HFFc6 (cell line): ENCODE data around the gene GAB2. TPM values are rescaled to one million over a fixed set of nuclear protein-coding genes. Genes with fewer than 3 reads are reported as not detected.
"Not testable (repeated sequence)": the region's sequence is repeated elsewhere in the genome, so short reads cannot be mapped to it uniquely, and the experiment has no call there.

Source experiments
- DNase-seq: peaks from one replicate; pipeline ENCODE4 v3.0.0-alpha.2; 2018
- H3K27ac Mint-ChIP-seq: 2 replicates; pipeline ENCODE4 v1.8.0; 2020; ENCODE audit warnings: mild to moderate bottlenecking, mixed read lengths
- H3K27me3 Mint-ChIP-seq: 2 replicates; pipeline ENCODE4 v1.8.0; 2021; ENCODE audit warnings: mild to moderate bottlenecking, moderate library complexity, mixed read lengths; ENCODE audit not compliant: insufficient read depth
- H3K36me3 Mint-ChIP-seq: 2 replicates; pipeline ENCODE4 v1.8.0; 2021; ENCODE audit warnings: low read depth, mixed read lengths
- H3K4me1 Mint-ChIP-seq: 2 replicates; pipeline ENCODE4 v1.8.0; 2020; ENCODE audit warnings: low read depth, mixed read lengths
- H3K4me3 Mint-ChIP-seq: 2 replicates; pipeline ENCODE4 v1.8.0; 2020; ENCODE audit warnings: mild to moderate bottlenecking, moderate library complexity, mixed read lengths
- H3K9me3 Mint-ChIP-seq: 2 replicates; pipeline ENCODE4 v1.8.0; 2020; ENCODE audit warnings: mild to moderate bottlenecking, mixed read lengths
- total RNA-seq, 6 experiments: library from RNA; stranded (reverse); fragmentation: NEBNext Ultra II Directional; extraction: Animal tissue kit (Norgen Biotek cat#: 25700); gene quantifications; 2 replicates in 1 of 6; 3 replicates in 5 of 6; pipeline ENCODE4 v1.2.3, GENCODE V29; 2021
- TF ChIP-seq, protein P1 (sequence below): fragments of 200-600 bp; sonication (generic); IDR thresholded peaks from 2 replicates; pipeline ENCODE4 v1.5.0; 2021; ENCODE audit warnings: antibody characterized with exemption, mild to moderate bottlenecking

The GAB2 gene
- total RNA-seq, 6 experiments from 2014 or later, result 8.4 to 12.1 (median 9.9) TPM

DNA sequence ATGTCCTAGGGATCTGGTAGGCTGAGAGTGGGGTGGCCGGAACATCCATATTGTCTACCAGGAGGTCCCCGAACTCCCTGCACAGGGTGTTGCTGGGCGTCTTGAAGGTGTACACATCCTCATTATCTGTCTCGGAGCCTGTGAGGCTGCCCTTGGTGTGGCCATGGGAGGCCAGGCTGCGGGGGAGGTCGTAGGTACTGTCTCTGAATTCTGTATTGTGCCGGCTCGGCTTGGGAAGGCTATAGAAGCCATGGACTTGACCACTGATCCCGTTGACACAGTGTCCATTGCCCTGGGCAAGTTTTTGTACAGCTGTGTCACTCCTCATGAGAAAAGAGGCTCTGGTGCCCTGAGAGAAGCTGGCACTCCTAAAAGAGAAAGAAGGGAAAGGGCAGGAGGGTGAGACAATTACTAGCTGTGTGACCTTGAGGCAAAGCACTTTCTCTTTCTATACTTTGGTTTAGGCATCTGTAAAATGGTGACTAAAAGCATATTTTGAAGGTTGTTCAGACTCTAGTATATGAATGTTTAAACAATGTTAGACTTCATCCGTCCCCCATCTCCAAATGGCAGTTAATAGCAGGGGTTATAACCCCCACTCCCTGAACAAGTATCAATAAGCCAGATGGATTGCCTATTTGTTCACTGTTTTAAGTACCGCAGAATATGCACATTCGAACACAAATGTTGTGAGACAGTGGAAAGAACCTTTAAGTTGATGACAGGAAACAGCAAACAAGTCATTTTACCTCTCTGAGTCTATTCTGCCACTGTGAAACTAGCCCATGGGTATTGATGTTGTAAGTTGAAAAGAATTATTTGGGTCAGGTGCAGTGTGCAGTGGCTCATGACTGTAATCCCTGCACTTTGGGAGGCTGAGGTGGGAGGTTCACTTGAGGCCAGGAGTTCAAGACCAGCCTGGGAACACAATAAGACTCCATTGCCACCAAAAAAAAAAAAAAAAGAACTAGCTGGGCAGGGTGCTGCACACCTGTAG is 190.6 kb downstream of the GAB2 start:
- TF ChIP-seq, protein P1, sequence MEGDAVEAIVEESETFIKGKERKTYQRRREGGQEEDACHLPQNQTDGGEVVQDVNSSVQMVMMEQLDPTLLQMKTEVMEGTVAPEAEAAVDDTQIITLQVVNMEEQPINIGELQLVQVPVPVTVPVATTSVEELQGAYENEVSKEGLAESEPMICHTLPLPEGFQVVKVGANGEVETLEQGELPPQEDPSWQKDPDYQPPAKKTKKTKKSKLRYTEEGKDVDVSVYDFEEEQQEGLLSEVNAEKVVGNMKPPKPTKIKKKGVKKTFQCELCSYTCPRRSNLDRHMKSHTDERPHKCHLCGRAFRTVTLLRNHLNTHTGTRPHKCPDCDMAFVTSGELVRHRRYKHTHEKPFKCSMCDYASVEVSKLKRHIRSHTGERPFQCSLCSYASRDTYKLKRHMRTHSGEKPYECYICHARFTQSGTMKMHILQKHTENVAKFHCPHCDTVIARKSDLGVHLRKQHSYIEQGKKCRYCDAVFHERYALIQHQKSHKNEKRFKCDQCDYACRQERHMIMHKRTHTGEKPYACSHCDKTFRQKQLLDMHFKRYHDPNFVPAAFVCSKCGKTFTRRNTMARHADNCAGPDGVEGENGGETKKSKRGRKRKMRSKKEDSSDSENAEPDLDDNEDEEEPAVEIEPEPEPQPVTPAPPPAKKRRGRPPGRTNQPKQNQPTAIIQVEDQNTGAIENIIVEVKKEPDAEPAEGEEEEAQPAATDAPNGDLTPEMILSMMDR, result no peak
- H3K4me3 Mint-ChIP-seq, result no peak overlapping the region
- no peaks in the 10 kb centered on the region for H3K27me3 Mint-ChIP-seq
- peaks cover 19% of the 10 kb centered on the region for H3K4me1 Mint-ChIP-seq
- no peak for DNase-seq
- H3K27ac Mint-ChIP-seq, result no peak overlapping the region
- H3K9me3 Mint-ChIP-seq, result no peaks in the 10 kb centered on the region
- H3K36me3 Mint-ChIP-seq, result peaks cover 11% of the 10 kb centered on the region

DNA sequence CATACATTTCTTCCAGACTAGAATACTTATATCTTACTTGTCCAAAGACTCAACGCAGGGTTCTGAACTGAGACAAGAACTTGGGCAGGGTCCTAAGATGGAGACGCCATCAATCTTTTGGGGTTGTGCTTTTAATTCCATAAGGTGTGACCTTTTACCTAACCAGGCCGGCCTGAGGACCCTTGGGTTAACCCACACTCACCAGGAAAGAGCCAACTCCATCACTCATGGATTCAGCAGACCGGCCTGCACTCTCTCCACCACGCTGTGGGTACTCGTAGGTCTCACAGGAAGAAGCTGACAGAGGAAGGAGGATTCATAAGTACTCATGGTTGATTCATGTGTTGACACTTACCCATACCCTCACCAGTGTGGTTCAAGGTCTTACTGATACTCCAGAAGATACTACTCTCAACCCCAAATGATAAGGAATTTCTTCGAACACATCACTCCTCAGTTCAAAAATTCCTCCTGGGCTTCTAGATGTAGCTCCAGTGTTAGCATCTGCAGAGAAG is 192.7 kb downstream of the GAB2 start:
- H3K4me3 Mint-ChIP-seq, result no peak overlapping the region

DNA sequence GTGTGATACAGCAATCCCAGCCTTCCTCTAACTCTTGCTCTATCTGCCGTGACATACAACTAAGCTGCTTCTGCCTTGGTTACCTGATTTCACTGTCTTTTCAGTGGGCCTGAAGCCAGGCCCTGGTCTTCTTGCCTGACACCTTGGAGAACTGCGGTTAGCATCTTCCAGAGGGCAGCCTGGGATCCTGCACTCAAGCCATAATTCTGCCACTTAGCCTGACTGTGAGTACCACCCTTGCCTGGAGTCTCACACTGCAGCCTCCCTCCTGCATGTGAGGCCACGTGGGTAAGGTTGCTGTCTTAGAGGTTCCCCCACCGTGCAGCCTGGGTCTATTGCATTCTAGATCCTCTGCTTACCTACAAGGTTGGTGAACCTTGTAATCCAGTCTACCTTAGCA is 193.1 kb downstream of the GAB2 start:
- H3K27ac Mint-ChIP-seq, result no peak overlapping the region
- peaks cover 22% of the 10 kb centered on the region for H3K36me3 Mint-ChIP-seq
- H3K4me1 Mint-ChIP-seq, result peaks cover 9% of the 10 kb centered on the region; the same call in 1 of the 2 replicates
- TF ChIP-seq, protein P1, result no peak
- no peak for DNase-seq
- H3K9me3 Mint-ChIP-seq, result no peaks in the 10 kb centered on the region
- no peak overlapping the region for H3K4me3 Mint-ChIP-seq
- H3K27me3 Mint-ChIP-seq, result peaks cover 2% of the 10 kb centered on the region; the same call in 1 of the 2 replicates

More for the DNA sequence above, 192.7 kb downstream of the GAB2 start:
- Mint-ChIP-seq H3K4me1 (peaks cover 12% of the 10 kb centered on the region; the same call in 1 of the 2 replicates), H3K27ac (no peak overlapping the region), H3K36me3 (peaks cover 22% of the 10 kb centered on the region), H3K27me3 (peaks cover 2% of the 10 kb centered on the region; the same call in 1 of the 2 replicates), H3K9me3 (no peaks in the 10 kb centered on the region)
- DNase-seq, result no peak
- TF ChIP-seq, protein P1, result no peak

DNA sequence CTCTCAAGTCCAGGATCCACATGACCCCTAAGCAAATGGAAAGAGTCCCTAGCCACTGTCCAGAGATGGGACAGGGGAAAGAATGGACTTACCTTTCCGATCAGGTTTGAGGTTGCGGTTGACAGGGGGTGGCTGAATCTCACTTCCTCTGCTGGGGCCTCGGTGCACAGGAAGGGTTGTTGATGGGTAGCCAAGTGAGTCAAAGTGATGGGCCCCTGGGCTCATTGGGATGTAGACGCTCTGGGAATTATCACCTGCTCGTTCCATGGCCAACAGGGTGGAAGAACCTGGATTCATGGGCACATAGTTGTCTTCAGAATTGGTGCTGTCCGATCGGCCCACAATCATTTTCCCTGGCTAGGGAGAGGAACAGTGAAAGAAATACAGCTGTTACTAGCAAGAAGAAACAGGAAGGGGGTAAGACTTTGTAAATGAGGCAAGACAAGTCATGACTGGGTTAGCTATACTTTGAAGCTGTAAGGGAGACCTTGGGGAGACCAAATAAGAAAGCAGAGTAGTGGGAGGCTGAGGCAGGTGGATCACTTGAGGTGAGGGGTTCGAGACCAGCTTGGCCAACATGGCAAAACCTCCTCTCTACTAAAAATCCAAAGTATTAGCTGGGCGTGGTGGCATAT is 194.2 kb downstream of the GAB2 start:
- Mint-ChIP-seq H3K36me3 (peaks cover 25% of the 10 kb centered on the region), H3K4me3 (no peak overlapping the region), H3K4me1 (0 out of 2 replicates have a peak, but pooled peaks cover 7% of the 10 kb centered on the region), H3K27ac (no peak overlapping the region), H3K27me3 (peaks cover 2% of the 10 kb centered on the region; the same call in 1 of the 2 replicates), H3K9me3 (no peaks in the 10 kb centered on the region)
- TF ChIP-seq, protein P1, result no peak
- no peak for DNase-seq

DNA sequence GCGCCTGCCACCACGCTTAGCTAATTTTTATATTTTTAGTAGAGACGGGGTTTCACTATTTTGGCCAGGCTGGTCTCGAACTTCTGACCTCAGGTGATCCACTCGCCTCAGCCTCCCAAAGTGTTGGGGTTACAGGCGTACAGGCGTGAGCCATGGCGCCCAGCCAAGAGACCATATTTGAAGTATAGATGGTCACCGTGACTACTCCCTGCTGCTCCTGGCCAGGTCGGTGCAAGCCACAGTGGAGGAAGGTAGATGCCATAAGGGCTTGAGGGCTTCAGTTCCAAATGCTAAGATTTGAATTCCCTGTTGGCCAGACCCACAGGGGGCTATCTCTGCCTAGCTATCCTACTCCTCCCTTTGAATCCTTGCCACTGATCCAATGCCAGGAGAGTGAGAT is 194.9 kb downstream of the GAB2 start:
- not testable (repeated sequence) for DNase-seq, H3K27me3 Mint-ChIP-seq, H3K27ac Mint-ChIP-seq, H3K9me3 Mint-ChIP-seq, H3K4me3 Mint-ChIP-seq, H3K4me1 Mint-ChIP-seq
- H3K36me3 Mint-ChIP-seq, result peaks cover 26% of the 10 kb centered on the region
